Nephron progenitor cell (in vitro differentiated cells): Measurements from ENCODE around the gene FYN.

Experiments used
- DNase-seq: peaks from one replicate; pipeline ENCODE4 v3.0.0; 2021
- H3K27ac Mint-ChIP-seq: 2 replicates; pipeline ENCODE4 v1.8.0; 2021; ENCODE audit warnings: mild to moderate bottlenecking, moderate library complexity, mixed read lengths
- H3K27me3 Mint-ChIP-seq: 2 replicates; pipeline ENCODE4 v1.8.0; 2021; ENCODE audit warnings: mild to moderate bottlenecking, low read depth, mixed read lengths; ENCODE audit not compliant: poor library complexity
- H3K36me3 Mint-ChIP-seq: 2 replicates; pipeline ENCODE4 v1.8.0; 2021; ENCODE audit warnings: low read depth, mixed read lengths
- H3K4me1 Mint-ChIP-seq: 2 replicates; pipeline ENCODE4 v1.8.0; 2021; ENCODE audit warnings: mixed read lengths
- H3K4me3 Mint-ChIP-seq: 2 replicates; pipeline ENCODE4 v1.8.0; 2021; ENCODE audit warnings: mild to moderate bottlenecking, moderate library complexity, mixed read lengths
- H3K9me3 Mint-ChIP-seq: 2 replicates; pipeline ENCODE4 v1.8.0; 2021; ENCODE audit warnings: mild to moderate bottlenecking, moderate library complexity, mixed read lengths
- TF ChIP-seq, protein P1 (sequence below): fragments of 200-600 bp; sonication (generic); IDR thresholded peaks from 2 replicates; pipeline ENCODE4 v1.5.0; 2021; ENCODE audit warnings: antibody characterized with exemption

The FYN gene

DNA sequence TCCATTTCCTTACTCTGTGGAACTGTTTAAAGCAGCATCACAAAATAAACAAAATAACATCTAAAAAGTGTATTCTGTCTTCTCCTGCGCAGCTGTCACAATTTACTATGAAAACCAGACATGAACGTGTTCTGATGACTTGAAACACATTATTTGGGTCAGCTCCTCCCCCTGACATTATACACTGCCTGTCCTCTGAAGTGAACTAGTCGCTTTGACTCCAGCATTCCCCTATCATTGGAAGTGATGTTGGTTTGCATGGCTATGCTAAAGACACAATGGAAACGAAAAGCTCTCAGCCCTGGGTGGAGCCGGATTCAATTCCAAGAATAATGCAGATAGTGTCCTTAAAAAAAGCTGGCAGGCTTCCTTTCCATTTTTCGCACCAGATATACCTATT, 125.9 kb downstream of the FYN start:
- no peak overlapping the region for H3K4me3 Mint-ChIP-seq
- H3K4me1 Mint-ChIP-seq, result peaks cover 23% of the 10 kb centered on the region
- peaks cover 22% of the 10 kb centered on the region for H3K36me3 Mint-ChIP-seq
- peak overlapping the region; percentile 46 for H3K27ac Mint-ChIP-seq
- TF ChIP-seq, protein P1, sequence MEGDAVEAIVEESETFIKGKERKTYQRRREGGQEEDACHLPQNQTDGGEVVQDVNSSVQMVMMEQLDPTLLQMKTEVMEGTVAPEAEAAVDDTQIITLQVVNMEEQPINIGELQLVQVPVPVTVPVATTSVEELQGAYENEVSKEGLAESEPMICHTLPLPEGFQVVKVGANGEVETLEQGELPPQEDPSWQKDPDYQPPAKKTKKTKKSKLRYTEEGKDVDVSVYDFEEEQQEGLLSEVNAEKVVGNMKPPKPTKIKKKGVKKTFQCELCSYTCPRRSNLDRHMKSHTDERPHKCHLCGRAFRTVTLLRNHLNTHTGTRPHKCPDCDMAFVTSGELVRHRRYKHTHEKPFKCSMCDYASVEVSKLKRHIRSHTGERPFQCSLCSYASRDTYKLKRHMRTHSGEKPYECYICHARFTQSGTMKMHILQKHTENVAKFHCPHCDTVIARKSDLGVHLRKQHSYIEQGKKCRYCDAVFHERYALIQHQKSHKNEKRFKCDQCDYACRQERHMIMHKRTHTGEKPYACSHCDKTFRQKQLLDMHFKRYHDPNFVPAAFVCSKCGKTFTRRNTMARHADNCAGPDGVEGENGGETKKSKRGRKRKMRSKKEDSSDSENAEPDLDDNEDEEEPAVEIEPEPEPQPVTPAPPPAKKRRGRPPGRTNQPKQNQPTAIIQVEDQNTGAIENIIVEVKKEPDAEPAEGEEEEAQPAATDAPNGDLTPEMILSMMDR, result no peak
- DNase-seq, result no peak
- H3K27me3 Mint-ChIP-seq, result no peaks in the 10 kb centered on the region
- no peaks in the 10 kb centered on the region for H3K9me3 Mint-ChIP-seq

DNA sequence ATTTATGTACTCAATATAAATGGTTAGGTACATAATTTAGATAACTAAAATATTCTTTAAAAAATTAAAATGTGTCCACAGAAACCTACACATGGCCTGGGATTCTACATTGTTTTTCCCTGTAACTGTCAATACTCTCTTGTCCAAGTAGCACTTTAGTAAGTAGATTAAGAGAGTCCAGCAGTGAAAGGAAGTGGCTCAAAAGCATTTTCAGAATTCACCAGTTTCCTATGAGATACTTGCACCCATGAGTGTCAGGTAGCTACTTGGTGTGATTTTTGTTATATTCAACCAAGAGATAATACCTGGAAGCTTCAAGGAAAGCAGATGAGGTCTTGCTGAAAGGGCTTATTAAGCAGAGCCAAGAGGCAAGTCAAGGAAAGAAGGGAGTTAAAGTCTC, 126.3 kb downstream of the FYN start:
- peaks cover 26% of the 10 kb centered on the region for H3K36me3 Mint-ChIP-seq
- no peaks in the 10 kb centered on the region for H3K9me3 Mint-ChIP-seq
- TF ChIP-seq, protein P1, result no peak
- no peaks in the 10 kb centered on the region for H3K27me3 Mint-ChIP-seq
- DNase-seq, result no peak
- H3K4me1 Mint-ChIP-seq, result peaks cover 24% of the 10 kb centered on the region
- H3K27ac Mint-ChIP-seq, result no peak overlapping the region
- no peak overlapping the region for H3K4me3 Mint-ChIP-seq

DNA sequence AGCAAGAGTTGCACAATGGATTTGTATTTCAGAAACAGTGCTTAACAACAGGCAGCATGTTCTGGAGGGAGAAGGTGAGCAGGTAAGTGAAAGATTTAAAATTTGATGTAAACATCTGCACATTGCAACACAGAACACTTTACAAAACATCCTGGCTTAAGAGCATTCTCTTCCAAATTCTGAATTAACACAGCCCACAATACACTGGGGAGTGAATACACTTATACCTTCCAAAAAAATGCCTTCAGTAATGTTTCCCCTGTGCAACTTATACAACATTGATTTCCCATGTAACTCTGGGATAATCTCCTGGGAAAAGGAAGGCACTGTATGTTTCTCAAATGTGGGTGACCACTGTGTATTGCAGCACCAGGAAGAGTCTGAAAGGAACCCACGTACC, 127.6 kb downstream of the FYN start:
- DNase-seq, result no peak
- H3K27ac Mint-ChIP-seq, result peak overlapping the region; percentile 7
- H3K4me1 Mint-ChIP-seq, result peaks cover 19% of the 10 kb centered on the region
- H3K27me3 Mint-ChIP-seq, result no peaks in the 10 kb centered on the region
- TF ChIP-seq, protein P1, result no peak
- H3K9me3 Mint-ChIP-seq, result no peaks in the 10 kb centered on the region
- peaks cover 36% of the 10 kb centered on the region for H3K36me3 Mint-ChIP-seq
- no peak overlapping the region for H3K4me3 Mint-ChIP-seq

DNA sequence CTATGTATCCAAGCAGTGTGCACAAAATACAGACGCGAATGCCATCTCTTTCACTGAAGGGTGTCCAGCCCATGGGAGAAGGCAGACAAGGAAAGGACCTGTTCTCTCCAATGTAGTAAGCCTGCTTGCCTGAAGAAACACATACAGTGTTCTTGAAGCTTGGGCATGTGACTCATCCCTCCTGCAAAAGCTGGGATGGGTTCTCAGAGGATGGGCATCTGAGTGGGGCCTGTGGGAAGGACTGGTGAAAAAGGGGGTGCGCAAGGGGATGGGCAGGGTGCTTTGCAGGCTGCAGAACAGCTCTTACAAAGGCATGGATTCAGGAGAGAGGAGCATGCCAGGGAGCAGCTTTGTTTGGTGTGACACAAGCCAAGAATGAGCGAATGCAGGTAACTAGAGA, 128.1 kb downstream of the FYN start:
- Mint-ChIP-seq H3K27me3 (no peaks in the 10 kb centered on the region), H3K27ac (peak overlapping the region; percentile 7), H3K36me3 (peaks cover 36% of the 10 kb centered on the region), H3K9me3 (no peaks in the 10 kb centered on the region), H3K4me1 (peaks cover 17% of the 10 kb centered on the region), H3K4me3 (no peak overlapping the region)
- DNase-seq, result no peak
- TF ChIP-seq, protein P1, result no peak

DNA sequence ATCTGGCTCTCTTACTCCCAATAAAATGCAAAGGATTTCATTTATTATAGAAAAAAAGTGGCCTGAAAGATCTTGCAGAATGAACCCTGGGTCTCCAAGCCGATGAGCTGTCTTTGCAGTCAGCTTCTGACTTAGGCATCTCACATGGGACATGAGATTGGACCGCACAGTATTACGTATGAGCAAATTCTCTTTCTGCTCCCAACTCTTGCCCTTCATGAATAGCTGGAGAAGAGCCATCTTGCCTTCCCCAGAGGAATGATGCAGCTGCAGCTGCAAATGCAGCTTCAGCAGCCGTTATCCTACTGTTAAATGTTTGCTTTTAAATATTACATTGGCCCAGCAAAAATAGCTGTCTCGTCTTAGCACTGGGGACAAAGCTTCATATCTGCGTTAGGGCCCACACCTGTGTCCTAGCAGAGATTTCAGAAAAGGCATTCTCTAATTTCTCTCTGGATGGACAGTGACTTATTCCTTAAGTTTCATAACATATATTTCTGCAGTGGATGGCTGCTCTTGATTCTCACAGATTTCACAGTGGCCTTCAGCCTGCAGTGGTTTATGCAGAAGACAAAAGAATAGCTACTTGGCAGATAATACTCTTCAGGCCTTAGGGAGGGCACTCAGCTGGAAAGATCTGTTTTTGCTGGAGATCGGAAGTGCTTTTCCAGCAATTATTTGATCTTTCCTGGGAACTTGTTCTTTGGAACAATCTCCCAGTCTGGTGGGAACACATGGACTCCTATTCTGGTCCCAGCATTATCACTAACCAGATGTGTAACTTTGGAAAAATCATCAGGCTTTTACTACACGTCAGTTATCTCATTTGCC, 129.2 kb downstream of the FYN start:
- Mint-ChIP-seq H3K4me3 (no peak overlapping the region), H3K36me3 (peaks cover 42% of the 10 kb centered on the region), H3K9me3 (no peaks in the 10 kb centered on the region), H3K4me1 (peaks cover 24% of the 10 kb centered on the region), H3K27ac (no peak overlapping the region), H3K27me3 (no peaks in the 10 kb centered on the region)
- TF ChIP-seq, protein P1, result no peak
- no peak for DNase-seq

DNA sequence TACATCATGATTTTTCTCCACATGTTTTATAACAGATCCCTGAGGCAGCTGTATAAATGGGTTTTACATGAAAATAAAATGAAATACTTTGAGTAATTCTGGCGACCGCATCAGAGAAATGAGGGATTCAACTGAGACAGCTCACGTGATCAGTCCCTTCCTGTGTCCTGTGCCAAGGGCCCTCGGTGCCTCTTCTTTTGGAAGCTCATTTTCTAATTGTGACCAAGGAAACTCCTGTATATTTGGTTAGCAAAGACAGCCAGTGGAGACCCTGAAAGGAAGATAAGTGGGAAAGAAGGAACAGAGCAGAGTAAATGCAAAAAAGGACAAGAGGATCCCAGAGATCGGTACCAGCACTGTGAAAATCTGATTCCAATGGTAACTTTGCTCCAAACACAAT, 129.9 kb downstream of the FYN start:
- H3K36me3 Mint-ChIP-seq, result peaks cover 46% of the 10 kb centered on the region
- H3K4me3 Mint-ChIP-seq, result no peak overlapping the region
- H3K9me3 Mint-ChIP-seq, result no peaks in the 10 kb centered on the region
- H3K4me1 Mint-ChIP-seq, result peaks cover 29% of the 10 kb centered on the region
- H3K27me3 Mint-ChIP-seq, result no peaks in the 10 kb centered on the region
- no peak overlapping the region for H3K27ac Mint-ChIP-seq
- DNase-seq, result no peak
- TF ChIP-seq, protein P1, result no peak
